K562 (cell line): ENCODE data around the gene SNIP1.

ENCODE experiments used
- EHMT2 ChIP-seq: fragments of 450-650 bp; IDR thresholded peaks from 2 replicates; pipeline ENCODE4 v1.6.1; 2018; ENCODE audit warnings: antibody characterized with exemption
- FOXM1 ChIP-seq, 2 experiments: fragments of 450-650 bp in 1 of 2; sonication (generic) in 1 of 2; formaldehyde crosslinking in 1 of 2; IDR thresholded peaks; 2 replicates each; pipeline versions ENCODE4 v1.6.1 to v1.9.0; 2017 to 2022; ENCODE audit warnings: low read depth in 2 of 2, mild to moderate bottlenecking in 2 of 2, missing genetic modification reagents in 1 of 2, moderate library complexity in 1 of 2
- KLF1 ChIP-seq: fragments of 450-650 bp; IDR thresholded peaks from 2 replicates; pipeline ENCODE4 v1.6.1; 2016; ENCODE audit warnings: missing genetic modification characterization, missing compliant biosample characterization
- PHF8 ChIP-seq: fragments of 200-600 bp; sonication (generic); IDR thresholded peaks from 2 replicates; pipeline ENCODE4 v1.6.1; 2012; ENCODE audit warnings: mixed run types, mild to moderate bottlenecking, inconsistent platforms, low read length, moderate library complexity, borderline replicate concordance
- POLR2AphosphoS2 ChIP-seq: IDR thresholded peaks from 2 replicates; pipeline ENCODE4 v1.6.1; 2012; ENCODE audit warnings: low read length, improper control_type of control experiment
- POLR2AphosphoS5 ChIP-seq: IDR thresholded peaks from 2 replicates; pipeline ENCODE4 v1.6.1; 2011; ENCODE audit warnings: mild to moderate bottlenecking, low read depth, low read length, moderate library complexity; ENCODE audit not compliant: control insufficient read depth, insufficient read depth
- SUPT5H ChIP-seq: fragments of 450-650 bp; IDR thresholded peaks from 2 replicates; pipeline ENCODE4 v1.6.1; 2016
- TF ChIP-seq, protein P1 (sequence below), 2 experiments: fragments of 450-650 bp; formaldehyde crosslinking in 1 of 2; IDR thresholded peaks; 2 replicates each; pipeline versions ENCODE4 v1.4.0 to v1.6.1; 2014 to 2020; ENCODE audit warnings: mild to moderate bottlenecking in 2 of 2, borderline replicate concordance in 1 of 2, low read depth in 1 of 2

DNA sequence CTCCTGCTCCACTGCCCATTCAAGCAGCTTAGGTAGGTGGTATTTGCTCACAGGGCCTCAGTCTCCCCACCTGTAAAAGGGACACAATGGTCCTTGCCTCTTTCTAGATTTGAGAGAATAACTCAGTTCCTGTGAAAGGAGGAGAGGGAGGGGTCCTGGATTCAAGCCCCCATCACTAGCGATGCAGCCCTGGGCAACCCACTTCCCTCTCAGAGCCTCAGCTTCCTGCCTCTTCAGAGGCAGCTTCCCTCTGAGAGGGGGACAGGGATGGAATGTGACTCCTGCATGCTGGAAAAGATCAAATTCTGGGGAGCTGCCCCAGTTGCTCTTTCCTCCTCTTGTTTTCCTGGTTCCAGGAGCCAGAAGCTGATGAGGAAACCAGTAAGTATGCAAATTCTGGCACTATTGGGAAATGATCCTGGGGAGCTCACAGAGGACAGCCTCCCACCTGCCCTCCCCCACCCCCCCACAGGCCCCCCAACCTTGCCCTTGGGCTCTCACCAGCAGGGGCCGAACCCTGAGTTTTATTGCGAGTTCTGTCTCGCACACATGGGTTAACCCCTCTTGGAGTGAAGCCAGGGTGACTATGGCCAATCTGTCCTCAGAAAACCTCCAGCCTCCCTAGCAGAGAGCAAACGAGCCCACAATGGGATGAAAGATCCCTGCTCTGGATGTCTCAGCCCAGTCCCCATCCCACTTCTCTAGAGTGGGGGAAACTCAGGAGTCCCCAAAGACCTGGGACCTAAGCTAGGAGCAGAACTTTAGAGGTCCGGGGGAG is 68.0 kb downstream of the SNIP1 start:
- no peak for TF ChIP-seq SUPT5H
- TF ChIP-seq, protein P1, sequence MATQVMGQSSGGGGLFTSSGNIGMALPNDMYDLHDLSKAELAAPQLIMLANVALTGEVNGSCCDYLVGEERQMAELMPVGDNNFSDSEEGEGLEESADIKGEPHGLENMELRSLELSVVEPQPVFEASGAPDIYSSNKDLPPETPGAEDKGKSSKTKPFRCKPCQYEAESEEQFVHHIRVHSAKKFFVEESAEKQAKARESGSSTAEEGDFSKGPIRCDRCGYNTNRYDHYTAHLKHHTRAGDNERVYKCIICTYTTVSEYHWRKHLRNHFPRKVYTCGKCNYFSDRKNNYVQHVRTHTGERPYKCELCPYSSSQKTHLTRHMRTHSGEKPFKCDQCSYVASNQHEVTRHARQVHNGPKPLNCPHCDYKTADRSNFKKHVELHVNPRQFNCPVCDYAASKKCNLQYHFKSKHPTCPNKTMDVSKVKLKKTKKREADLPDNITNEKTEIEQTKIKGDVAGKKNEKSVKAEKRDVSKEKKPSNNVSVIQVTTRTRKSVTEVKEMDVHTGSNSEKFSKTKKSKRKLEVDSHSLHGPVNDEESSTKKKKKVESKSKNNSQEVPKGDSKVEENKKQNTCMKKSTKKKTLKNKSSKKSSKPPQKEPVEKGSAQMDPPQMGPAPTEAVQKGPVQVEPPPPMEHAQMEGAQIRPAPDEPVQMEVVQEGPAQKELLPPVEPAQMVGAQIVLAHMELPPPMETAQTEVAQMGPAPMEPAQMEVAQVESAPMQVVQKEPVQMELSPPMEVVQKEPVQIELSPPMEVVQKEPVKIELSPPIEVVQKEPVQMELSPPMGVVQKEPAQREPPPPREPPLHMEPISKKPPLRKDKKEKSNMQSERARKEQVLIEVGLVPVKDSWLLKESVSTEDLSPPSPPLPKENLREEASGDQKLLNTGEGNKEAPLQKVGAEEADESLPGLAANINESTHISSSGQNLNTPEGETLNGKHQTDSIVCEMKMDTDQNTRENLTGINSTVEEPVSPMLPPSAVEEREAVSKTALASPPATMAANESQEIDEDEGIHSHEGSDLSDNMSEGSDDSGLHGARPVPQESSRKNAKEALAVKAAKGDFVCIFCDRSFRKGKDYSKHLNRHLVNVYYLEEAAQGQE (IDR thresholded peaks at IDR 0.05; ENCODE audit: borderline replicate concordance), result no peak
- TF ChIP-seq, protein P1 (CRISPR knock-in tag; IDR thresholded peaks at IDR 0.05; ENCODE audit: low read depth), result no peak
- TF ChIP-seq POLR2AphosphoS5, result no peak
- no peak for TF ChIP-seq FOXM1 (IDR thresholded peaks at IDR 0.05; ENCODE audit: low read depth)
- TF ChIP-seq FOXM1 (CRISPR knock-in tag; IDR thresholded peaks at IDR 0.05; ENCODE audit: low read depth), result no peak
- no peak for TF ChIP-seq KLF1 (tag)
- TF ChIP-seq EHMT2, result no peak
- TF ChIP-seq POLR2AphosphoS2, result no peak; the same call in 1 of the 2 replicates
- no peak for TF ChIP-seq PHF8
